Measurements from ENCODE around the gene CACHD1.

- TF ChIP-seq CTCF (IDR thresholded peaks at IDR 0.05) (no peak), POLR2AphosphoS5 (IDR thresholded peaks at IDR 0.05) (no peak)
Observed at GRCh38 chr1:64473367-64473766, 3.4 kb downstream of the CACHD1 start.

Measured in prostate gland (tissue), 2 donors.